ENCODE results near the gene E2F7.

The E2F7 gene

DNA sequence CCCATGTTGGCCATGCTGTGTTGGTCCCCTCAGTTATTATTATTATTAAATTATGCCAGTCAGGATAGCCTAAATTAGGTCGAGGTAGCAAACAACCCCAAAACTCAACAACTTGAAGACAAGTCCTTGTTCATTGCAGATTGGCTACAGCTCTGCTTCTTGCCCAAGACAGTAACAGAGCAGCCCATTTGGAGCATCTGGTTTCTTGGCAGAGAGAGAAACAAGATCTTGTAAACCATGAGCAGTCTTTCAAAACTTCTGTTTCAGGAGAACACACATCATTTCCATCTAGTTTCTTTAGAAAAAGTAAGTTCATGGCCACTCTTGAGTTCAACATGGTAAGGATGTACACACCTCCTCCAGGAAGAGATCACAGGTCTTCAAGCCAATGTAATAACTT, 52.3 kb downstream of the E2F7 start:
- DNase-seq, result no peak

DNA sequence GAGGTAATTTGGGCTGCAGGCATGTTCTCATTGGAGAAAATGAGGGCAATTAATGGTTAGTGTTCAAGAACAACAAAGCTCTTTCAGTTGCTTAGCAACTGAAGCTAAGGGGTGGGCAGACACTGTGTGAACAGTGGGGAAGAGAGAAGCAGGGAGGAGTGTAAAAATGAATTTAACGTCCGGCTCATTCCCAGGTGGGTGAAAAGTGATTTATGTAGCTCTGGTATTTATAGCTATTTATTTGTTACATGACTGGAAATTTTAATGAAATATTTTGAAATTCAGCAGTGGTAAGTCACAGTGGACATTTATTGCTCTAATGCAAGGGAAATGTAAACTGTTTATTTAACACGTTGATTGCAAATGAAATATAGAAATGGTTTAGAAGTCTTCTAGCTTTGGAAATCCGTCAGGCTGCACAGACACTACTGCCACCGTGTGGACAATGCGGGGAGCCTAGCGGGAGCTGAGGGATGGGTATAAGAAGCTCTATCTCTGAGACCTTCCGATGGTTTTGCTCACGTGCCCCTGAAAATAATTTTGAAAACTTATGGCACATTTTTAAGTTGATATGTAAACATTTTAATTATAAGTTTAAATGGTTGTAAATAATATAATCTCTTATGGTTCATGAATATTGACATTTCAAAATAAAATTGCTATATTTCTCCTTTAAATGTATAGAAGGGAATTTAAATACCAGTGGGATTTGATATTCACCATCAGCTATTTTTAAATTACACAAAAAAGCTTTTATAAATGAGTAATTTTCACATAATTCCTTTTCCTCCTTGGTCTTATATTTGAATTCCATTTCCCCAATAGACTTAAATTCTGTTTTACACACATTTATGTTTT, 54.4 kb downstream of the E2F7 start:
- DNase-seq, result peak; percentile 74

- no peak for DNase-seq
These were observed 57.9 kb downstream of the E2F7 start for GRCh38 chr12:77007476-77007875.

DNA sequence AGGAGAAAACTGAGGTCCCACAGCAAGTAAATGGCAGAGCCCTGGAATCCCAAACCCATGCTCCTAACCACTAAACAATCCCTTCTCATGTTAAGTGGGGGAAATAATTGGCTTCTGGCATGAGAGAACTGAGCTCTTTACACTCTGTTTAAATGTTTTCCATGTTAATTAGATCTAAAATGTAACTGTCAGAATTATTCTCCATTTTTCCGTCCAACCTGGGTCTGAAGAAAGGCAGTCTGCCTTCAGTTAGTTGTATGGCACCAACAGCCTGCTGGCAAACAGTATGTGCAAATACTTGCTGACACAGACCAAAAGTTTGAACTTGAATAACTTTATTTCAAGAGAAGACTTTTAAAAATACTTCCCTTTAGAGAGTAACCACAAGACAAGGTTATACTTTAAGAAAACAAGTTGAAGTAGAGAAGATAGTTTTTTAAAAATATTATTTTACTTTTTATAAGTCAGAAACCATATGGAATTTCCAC, 59.7 kb downstream of the E2F7 start:
- no peak for DNase-seq

- no peak for DNase-seq
These were observed 61.5 kb downstream of the E2F7 start for GRCh38 chr12:77003914-77004313.

DNA sequence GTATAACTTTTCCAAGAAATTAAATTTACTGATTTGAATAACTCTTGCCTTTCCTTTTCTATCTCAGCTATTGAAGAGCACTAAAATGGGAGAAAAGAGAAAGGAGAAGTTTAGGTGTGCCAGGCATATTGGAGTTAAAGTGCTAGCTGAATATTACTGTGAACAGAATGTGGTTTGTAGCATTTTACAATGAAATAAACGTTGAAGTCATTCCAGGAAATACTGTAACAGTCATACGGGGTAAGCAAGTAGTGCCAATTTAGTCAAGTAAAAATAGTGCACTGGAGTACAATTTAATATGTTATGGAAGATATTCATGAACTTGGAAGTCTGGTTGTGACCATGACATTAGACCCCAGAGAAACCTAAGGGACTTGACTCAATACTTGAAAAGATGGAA, 62.1 kb downstream of the E2F7 start:
- peak; percentile 24 for DNase-seq

DNA sequence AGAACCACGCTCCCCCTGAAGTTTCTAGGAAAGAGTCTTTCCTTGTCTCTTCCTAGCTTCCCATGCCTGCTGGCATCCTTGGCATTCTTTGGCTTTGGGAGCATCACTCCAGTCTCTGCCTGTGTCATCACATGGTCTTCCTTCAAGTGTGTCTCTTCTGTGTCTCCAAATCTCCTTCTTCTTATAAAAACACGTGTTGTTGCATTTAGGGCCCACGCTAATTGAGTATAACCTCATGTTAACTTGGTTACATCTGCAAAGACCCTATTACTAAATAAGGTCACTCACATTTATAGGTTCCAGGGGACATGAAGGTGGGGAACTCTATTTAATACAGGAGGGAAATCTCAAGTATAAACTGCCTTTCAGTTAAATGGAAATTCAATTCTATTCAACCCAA, 63.0 kb downstream of the E2F7 start:
- DNase-seq, result no peak

DNA sequence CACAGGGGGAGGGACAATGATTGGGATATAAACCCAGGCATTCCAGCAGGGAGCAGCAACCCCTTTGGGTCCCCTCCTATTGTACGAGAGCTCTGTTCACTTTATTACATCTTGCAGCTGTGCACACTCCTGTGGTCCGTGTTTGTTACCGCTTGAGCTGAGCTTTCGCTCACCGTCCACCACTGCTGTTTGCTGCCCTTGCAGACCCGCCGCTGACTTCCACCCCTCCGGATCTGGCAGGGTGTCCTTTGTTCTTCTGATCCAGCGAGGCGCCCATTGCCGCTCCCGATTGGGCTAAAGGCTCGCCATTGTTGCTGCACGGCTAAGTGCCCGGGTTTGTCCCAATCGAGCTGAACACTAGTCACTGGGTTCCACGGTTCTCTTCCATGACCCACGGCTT, 64.1 kb downstream of the E2F7 start:
- no peak for DNase-seq

- no peak for DNase-seq
These were observed 66.3 kb downstream of the E2F7 start for GRCh38 chr12:76998908-76999556.

DNA sequence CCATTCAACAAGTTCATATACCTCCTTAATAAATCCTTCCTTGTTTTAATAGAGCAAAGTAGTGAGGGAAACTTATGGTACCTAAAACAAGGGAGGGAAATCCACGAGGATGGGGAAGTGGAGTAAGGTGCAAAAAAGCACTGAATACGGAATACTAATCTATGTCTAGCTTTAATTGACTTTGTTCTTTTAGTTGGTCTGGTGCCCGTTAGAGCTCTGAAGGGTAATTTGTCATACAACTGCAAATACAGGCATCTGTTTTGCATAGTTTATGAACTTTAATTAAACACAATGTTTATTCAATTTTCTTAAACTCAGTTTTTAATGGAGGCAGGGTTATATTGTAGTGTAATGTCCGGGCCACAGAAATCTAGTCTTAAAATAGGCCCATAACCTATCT, 67.0 kb downstream of the E2F7 start:
- no peak for DNase-seq

DNA sequence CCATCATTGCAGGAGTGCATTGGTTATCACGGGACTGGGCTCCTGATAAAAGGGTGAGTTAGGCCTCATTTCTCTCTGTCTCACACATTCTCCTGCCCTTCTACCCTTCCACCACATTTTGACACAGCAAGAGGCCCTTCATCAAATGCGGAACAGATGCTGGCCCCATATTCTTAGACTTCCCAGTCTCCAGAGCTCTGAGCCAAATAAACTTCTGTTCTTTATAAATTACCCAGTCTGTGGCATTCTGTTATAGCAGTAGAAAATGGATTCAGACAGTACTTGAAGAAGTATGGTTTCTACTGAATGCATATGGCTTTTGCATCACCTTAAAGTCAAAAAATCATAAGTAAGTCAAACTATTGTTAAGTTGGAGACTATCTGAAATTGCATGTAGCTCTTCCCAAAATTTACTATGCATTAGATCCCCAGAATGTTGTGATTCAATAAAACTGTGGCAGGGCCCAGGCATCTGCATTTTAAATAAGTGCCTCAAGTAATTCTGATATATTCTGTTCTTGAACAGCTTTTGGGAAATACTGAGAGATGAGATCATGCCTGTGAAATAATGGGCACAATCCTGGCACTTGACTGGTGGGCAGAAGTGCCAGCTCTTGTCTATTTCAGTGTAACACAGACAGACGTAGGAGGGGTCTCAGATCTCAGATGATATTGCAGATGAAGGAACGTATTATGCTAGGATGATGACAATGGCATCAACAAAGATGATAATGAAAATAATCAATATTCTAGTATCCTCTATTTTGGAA, 68.2 kb downstream of the E2F7 start:
- DNase-seq, result no peak

GRCh38 chr12:76990716-76991115, 74.7 kb downstream of the E2F7 start:
- DNase-seq, result no peak

- DNase-seq, result no peak
These were observed 80.8 kb downstream of the E2F7 start for GRCh38 chr12:76984566-76984965.

DNA sequence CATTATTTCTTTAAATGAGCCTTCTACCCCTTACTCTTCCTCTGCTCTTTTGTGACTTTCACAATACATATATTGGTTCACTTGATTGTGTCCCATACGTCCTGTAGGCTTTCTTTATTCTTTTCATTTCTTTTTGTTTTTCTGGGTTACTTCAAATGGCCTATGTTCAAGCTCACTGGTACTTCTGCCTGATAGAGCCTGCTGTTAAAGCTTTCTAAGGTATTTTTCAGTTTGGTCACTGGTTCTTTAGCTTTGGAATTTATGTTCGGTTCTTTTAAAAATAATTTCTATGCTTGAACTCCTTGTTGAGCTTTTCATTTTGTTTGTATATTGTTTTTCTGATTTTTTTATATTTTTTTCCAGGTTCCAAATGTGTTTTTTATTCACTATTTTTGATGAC, 81.9 kb downstream of the E2F7 start:
- DNase-seq, result no peak

DNA sequence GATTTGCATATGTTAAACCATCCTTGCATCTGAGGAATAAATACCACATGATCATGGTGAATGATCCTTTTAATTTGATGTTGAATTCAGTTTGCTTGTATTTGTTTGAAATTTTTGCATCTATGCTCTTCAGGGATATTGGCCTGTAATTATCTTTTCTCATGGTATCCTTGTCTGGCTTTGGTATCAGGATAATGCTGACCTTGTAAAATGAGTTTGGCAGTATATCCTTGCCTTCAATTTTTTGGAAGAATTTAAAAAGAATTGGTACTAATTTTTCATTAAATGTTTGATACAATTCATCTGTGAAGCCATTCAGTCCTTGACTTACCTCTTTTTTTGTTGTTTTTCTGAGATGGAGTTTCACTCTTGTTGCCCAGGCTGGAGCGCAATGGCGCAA, 85.2 kb downstream of the E2F7 start:
- no peak for DNase-seq

DNA sequence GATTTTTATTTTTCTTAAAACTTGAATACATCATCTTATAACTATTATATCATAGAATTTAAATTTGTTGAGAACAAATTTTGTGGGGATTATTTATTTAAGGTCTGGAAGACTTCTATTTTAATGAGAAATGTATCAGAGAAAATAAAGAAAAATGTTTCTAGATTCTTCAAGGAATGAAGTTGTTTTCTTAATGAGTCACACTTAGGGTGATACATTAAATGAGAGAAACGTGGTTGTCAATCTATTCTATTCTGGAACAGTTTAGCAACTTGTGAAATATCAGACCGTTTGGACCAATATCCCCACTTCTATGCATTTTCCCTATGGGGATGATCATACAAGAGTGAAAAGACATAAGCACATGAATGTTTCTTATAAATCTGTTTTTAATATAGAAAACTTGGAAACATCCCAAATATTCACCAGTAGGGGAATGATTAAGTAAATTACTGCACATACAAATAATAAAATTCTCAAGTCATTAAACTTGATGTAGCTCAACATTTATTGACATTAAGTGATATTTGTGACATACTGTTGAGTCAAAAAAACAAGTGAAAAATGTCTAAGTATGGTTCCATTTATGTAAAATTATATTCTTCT, 88.5 kb downstream of the E2F7 start:
- DNase-seq, result no peak

Data from activated CD4-positive, alpha-beta T cell treated with anti-CD3 and anti-CD28 coated beads, Interleukin-2, amount 50 U/mL, for 16 hours (primary cell).